ENCODE measurements around the gene NELL1. TPM values are rescaled to one million over a fixed set of nuclear protein-coding genes. Genes with fewer than 3 reads are reported as not detected.

Gene NELL1
- total and polyA plus RNA-seq, 2 experiments from 2014 or later = 1.6 TPM; not detected in 1

DNA sequence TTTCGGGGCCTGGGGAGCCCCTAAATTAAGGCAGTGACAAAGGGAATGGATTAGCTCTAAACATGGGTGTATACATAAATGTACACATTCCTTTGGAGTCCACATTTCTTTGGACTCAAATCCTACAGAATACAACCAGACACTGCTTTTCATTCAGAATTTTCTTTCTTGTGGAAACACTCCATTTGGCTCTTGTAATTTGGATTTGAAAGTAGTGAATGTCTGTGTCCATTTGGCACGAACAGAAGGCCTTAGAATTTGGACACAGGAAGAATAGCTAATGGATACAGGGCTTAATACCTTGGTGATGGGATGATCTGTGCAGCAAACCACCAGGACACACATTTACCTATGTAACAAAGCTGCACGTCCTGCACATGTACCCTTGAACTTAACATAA is 399.5 kb downstream of the NELL1 start:
- Mint-ChIP-seq H3K4me1 (peaks cover 13% of the 10 kb centered on the region), H3K27me3 (ENCODE audit: insufficient read depth, low read depth, poor library complexity) (no peaks in the 10 kb centered on the region), H3K4me3 (no peak overlapping the region), H3K36me3 (ENCODE audit: low read depth) (peaks cover 1% of the 10 kb centered on the region; the same call in 2 of the 3 replicates), H3K9me3 (peaks cover 4% of the 10 kb centered on the region), H3K27ac (no peak overlapping the region)
- Histone ChIP-seq H3K4me1 (ENCODE audit: insufficient read depth) (peaks cover 13% of the 10 kb centered on the region), H3K27ac (ENCODE audit: low read depth) (no peak overlapping the region), H3F3A (replicated peaks; ENCODE audit: low read depth) (no peaks in the 10 kb centered on the region), H3K9me2 (ENCODE audit: insufficient read depth) (peaks cover 3% of the 10 kb centered on the region; the same call in 1 of the 2 replicates), H2AFZ (no peak overlapping the region), H4K20me1 (replicated peaks; ENCODE audit: insufficient read depth) (no peaks in the 10 kb centered on the region), H3K36me3 (ENCODE audit: insufficient read depth) (no peaks in the 10 kb centered on the region), H3K4me3 (no peak overlapping the region), H3K4me2 (no peak overlapping the region), H3K27me3 (ENCODE audit: insufficient read depth) (no peaks in the 10 kb centered on the region), H3K79me2 (replicated peaks; ENCODE audit: insufficient read depth) (no peaks in the 10 kb centered on the region)
- no peak for ATAC-seq
- no peak for DNase-seq (ENCODE audit: low spot score)
- TF ChIP-seq CREB1 (CRISPR knock-in tag; IDR thresholded peaks at IDR 0.05; ENCODE audit: low read depth) (no peak), ZNF331 (CRISPR knock-in tag; IDR thresholded peaks at IDR 0.05; ENCODE audit: low read depth) (no peak), JUNB (IDR thresholded peaks at IDR 0.05; ENCODE audit: unreplicated experiment) (no peak), ZNF462 (CRISPR knock-in tag; IDR thresholded peaks at IDR 0.05) (no peak), STAT1 (IDR thresholded peaks at IDR 0.05; ENCODE audit: unreplicated experiment) (no peak), EZH2 (IDR thresholded peaks at IDR 0.05; ENCODE audit: low read depth, unreplicated experiment) (no peak), ETS1 (IDR thresholded peaks at IDR 0.05) (no peak), NANOG (IDR thresholded peaks at IDR 0.05; ENCODE audit: borderline replicate concordance) (no peak), EZH2phosphoT487 (IDR thresholded peaks at IDR 0.05; ENCODE audit: unreplicated experiment) (no peak), ZNF114 (CRISPR knock-in tag; IDR thresholded peaks at IDR 0.05) (no peak), POLR2AphosphoS5 (IDR thresholded peaks at IDR 0.05; ENCODE audit: low read depth) (no peak)
- TF ChIP-seq, protein P1, sequence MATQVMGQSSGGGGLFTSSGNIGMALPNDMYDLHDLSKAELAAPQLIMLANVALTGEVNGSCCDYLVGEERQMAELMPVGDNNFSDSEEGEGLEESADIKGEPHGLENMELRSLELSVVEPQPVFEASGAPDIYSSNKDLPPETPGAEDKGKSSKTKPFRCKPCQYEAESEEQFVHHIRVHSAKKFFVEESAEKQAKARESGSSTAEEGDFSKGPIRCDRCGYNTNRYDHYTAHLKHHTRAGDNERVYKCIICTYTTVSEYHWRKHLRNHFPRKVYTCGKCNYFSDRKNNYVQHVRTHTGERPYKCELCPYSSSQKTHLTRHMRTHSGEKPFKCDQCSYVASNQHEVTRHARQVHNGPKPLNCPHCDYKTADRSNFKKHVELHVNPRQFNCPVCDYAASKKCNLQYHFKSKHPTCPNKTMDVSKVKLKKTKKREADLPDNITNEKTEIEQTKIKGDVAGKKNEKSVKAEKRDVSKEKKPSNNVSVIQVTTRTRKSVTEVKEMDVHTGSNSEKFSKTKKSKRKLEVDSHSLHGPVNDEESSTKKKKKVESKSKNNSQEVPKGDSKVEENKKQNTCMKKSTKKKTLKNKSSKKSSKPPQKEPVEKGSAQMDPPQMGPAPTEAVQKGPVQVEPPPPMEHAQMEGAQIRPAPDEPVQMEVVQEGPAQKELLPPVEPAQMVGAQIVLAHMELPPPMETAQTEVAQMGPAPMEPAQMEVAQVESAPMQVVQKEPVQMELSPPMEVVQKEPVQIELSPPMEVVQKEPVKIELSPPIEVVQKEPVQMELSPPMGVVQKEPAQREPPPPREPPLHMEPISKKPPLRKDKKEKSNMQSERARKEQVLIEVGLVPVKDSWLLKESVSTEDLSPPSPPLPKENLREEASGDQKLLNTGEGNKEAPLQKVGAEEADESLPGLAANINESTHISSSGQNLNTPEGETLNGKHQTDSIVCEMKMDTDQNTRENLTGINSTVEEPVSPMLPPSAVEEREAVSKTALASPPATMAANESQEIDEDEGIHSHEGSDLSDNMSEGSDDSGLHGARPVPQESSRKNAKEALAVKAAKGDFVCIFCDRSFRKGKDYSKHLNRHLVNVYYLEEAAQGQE (IDR thresholded peaks at IDR 0.05; ENCODE audit: unreplicated experiment) = no peak
- TF ChIP-seq, protein P2, sequence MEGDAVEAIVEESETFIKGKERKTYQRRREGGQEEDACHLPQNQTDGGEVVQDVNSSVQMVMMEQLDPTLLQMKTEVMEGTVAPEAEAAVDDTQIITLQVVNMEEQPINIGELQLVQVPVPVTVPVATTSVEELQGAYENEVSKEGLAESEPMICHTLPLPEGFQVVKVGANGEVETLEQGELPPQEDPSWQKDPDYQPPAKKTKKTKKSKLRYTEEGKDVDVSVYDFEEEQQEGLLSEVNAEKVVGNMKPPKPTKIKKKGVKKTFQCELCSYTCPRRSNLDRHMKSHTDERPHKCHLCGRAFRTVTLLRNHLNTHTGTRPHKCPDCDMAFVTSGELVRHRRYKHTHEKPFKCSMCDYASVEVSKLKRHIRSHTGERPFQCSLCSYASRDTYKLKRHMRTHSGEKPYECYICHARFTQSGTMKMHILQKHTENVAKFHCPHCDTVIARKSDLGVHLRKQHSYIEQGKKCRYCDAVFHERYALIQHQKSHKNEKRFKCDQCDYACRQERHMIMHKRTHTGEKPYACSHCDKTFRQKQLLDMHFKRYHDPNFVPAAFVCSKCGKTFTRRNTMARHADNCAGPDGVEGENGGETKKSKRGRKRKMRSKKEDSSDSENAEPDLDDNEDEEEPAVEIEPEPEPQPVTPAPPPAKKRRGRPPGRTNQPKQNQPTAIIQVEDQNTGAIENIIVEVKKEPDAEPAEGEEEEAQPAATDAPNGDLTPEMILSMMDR (conservative IDR thresholded peaks at IDR 0.05; ENCODE audit: low read depth in 2 of 2) = no peak

Data from GM23338 (cell line).